Activated naive CD4-positive, alpha-beta T cell treated with anti-CD3 and anti-CD28 coated beads, Interleukin-2, amount 10 ng/mL, durations not matched to agents 7 days and 5 days (primary cell): ENCODE results near the gene TEDC2.
A peak's percentile ranks its signal among the peaks of the same experiment; 100 is the strongest.

Experiments used
- CTCF ChIA-PET: fragments of 350-600 bp; sonication (Branson Sonifier 250); formaldehyde crosslinking; loops from one replicate; lab custom pipeline; 2021; ENCODE audit warnings: antibody characterized with exemption; lab: Charles Lee
- DNase-seq: peaks from one replicate; pipeline ENCODE4 v3.0.0-alpha.2; 2020
- H3K27ac Mint-ChIP-seq: one replicate; pipeline ENCODE4 v1.8.0; 2021; ENCODE audit warnings: mild to moderate bottlenecking, moderate library complexity, mixed read lengths
- H3K27me3 Mint-ChIP-seq: one replicate; pipeline ENCODE4 v1.8.0; 2021; ENCODE audit warnings: mild to moderate bottlenecking, mixed read lengths
- H3K36me3 Mint-ChIP-seq: one replicate; pipeline ENCODE4 v1.8.0; 2021; ENCODE audit warnings: mixed read lengths
- H3K4me1 Mint-ChIP-seq: one replicate; pipeline ENCODE4 v1.8.0; 2021; ENCODE audit warnings: mixed read lengths
- H3K4me3 Mint-ChIP-seq: one replicate; pipeline ENCODE4 v1.8.0; 2021; ENCODE audit warnings: mild to moderate bottlenecking, moderate library complexity, mixed read lengths
- H3K9me3 Mint-ChIP-seq: one replicate; pipeline ENCODE4 v1.8.0; 2021; ENCODE audit warnings: mixed read lengths

TEDC2 gene, protein sequence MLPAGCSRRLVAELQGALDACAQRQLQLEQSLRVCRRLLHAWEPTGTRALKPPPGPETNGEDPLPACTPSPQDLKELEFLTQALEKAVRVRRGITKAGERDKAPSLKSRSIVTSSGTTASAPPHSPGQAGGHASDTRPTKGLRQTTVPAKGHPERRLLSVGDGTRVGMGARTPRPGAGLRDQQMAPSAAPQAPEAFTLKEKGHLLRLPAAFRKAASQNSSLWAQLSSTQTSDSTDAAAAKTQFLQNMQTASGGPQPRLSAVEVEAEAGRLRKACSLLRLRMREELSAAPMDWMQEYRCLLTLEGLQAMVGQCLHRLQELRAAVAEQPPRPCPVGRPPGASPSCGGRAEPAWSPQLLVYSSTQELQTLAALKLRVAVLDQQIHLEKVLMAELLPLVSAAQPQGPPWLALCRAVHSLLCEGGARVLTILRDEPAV

DNA sequence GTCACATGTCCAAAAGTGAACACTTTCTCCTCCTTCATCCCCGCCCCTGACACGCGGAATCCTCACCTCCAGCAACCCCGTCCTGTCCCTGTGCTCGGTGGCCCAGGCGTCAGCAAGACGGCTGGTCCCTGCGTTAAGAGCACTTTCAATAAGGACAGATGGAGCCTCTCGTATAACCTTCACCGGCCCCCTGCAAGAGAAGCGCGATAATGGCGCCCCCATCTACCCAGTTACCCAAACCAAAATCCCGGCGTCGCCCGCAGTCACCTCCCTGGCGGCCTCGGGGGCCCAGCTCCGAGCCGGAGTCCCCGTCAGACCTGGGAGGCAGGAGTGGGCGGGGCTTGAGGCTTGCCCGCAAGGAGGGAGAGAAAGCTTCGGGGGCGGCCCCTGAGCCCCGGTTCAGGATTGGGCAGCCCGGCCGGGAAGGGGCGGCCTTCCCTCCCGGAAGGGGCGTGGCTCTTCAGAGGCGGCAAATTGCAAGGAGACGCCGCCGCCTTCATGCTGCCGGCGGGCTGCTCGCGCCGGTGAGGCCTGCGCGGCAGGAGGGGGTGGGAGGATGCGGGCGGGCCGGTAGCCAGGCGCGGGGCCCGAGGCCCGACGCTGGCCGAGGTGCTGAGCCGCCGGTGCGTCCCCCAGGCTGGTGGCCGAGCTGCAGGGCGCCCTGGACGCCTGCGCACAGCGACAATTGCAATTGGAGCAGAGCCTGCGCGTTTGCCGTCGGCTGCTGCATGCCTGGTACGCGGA lies at the start of gene TEDC2:
TEDC2 (plus strand) TSS at position 463 of the 744 bp plus-strand sequence; CDS start at position 499, 36 bp downstream.
- Mint-ChIP-seq H3K4me1 (peaks cover 18% of the 10 kb centered on the region), H3K9me3 (no peaks in the 10 kb centered on the region), H3K27me3 (no peaks in the 10 kb centered on the region), H3K36me3 (peaks cover 26% of the 10 kb centered on the region), H3K27ac (peak within 1 kb of the TSS; percentile 88), H3K4me3 (peak within 1 kb of the TSS; percentile 73)
- DNase-seq = peak; percentile 99
- CTCF ChIA-PET = interaction anchor here (0.9 to 1.1 kb wide), 2 partner anchors 9 to 16 kb away, joined by 3 to 4 read pairs; no protein-coding TSS in a partner anchor

DNA sequence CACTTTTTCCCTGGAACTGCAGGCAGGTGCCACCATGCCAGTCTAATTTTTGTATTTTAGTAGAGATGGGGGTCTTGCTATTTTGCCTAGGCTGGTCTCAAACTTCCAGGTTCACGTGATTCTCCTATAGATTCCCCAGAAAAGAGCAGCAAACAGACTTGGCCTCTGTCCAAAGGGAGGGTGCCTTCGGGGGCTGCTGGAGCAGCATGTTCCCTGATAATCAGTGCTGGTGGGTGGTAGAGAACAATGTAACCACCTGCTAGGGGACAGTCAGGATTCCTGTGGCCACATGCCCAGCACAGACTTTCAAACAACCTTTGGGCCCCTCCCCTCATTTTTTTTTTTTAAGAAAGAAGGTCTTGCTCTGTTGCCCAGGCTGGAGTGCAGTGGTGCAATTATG lies 44.8 kb upstream of the TEDC2 start:
- Mint-ChIP-seq H3K27me3 (peaks cover 48% of the 10 kb centered on the region), H3K9me3 (no peaks in the 10 kb centered on the region)
- no peak for DNase-seq

DNA sequence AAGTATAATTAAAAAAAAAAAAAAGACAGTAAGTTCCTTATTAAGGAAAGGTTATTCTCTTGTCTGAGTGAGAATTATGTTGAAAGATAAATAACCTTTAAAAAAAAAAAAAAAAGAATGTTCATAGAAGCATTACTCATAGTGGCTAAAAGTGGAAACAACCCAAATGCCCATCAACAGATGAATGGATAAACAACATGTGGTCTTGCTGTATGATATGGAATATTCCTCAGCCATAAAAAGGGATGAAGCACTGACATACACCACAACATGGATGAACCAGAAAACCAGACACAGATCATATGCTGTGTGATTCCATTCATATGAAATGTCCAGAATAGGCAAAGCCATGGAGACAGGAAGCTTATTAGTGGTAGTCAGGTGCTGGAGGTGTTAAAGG lies 39.9 kb upstream of the TEDC2 start:
- Mint-ChIP-seq H3K36me3 (no peaks in the 10 kb centered on the region), H3K27ac (no peak overlapping the region), H3K4me3 (no peak overlapping the region), H3K4me1 (peaks cover 20% of the 10 kb centered on the region), H3K27me3 (peaks cover 34% of the 10 kb centered on the region), H3K9me3 (no peaks in the 10 kb centered on the region)
- CTCF ChIA-PET = interaction anchor here (0.6 kb wide), 1 partner anchor 9 kb away, joined by 3 read pairs; no protein-coding TSS in a partner anchor
- DNase-seq = no peak

More for the DNA sequence above, 44.8 kb upstream of the TEDC2 start:
- CTCF ChIA-PET = no interaction called here
- Mint-ChIP-seq H3K36me3 (no peaks in the 10 kb centered on the region), H3K4me3 (no peak overlapping the region), H3K27ac (no peak overlapping the region), H3K4me1 (no peaks in the 10 kb centered on the region)

DNA sequence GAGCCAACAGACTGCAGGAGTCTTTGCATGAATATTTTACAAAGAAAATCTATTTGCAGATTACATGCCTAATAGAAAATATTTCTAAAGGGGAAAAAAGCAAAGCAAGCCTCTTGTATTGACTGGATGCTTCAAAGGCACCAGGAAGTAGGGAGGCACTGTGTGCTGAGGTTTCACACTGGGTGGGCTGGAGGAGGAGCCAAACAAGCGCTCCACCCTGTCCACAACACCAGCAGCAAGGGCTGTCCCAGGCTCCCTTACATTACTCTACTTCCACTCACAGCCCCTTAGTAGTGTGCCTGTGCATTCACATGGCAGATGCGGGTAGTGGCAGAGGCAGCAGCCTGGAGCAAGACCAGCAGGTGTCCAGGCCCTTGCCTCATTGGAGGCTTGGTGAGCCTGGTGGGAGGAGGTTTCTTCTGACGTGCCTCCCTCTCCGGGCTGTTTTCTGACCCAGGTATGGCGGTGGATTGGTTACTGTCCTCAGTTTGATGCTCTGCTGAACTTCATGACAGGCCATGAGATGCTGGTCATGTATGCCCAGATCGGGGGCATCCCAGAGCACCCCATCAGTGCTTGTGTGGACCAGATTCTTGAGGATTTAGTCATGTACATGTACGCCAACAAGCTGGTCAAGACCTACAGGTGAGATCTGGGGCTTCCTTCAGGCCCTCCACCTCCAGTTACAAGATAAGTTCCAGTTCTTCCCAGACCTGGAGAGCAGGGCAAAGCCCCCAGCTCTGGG lies 37.6 kb upstream of the TEDC2 start:
- DNase-seq = peak; percentile 30
- CTCF ChIA-PET = interaction anchor here (0.5 to 1.6 kb wide), 5 partner anchors 8 to 79 kb away, joined by 3 to 5 read pairs (median 3); no protein-coding TSS in a partner anchor
- peaks cover 28% of the 10 kb centered on the region for H3K27me3 Mint-ChIP-seq
- H3K4me3 Mint-ChIP-seq = no peak overlapping the region
- H3K36me3 Mint-ChIP-seq = no peaks in the 10 kb centered on the region
- no peaks in the 10 kb centered on the region for H3K9me3 Mint-ChIP-seq
- H3K4me1 Mint-ChIP-seq = peaks cover 22% of the 10 kb centered on the region
- no peak overlapping the region for H3K27ac Mint-ChIP-seq

DNA sequence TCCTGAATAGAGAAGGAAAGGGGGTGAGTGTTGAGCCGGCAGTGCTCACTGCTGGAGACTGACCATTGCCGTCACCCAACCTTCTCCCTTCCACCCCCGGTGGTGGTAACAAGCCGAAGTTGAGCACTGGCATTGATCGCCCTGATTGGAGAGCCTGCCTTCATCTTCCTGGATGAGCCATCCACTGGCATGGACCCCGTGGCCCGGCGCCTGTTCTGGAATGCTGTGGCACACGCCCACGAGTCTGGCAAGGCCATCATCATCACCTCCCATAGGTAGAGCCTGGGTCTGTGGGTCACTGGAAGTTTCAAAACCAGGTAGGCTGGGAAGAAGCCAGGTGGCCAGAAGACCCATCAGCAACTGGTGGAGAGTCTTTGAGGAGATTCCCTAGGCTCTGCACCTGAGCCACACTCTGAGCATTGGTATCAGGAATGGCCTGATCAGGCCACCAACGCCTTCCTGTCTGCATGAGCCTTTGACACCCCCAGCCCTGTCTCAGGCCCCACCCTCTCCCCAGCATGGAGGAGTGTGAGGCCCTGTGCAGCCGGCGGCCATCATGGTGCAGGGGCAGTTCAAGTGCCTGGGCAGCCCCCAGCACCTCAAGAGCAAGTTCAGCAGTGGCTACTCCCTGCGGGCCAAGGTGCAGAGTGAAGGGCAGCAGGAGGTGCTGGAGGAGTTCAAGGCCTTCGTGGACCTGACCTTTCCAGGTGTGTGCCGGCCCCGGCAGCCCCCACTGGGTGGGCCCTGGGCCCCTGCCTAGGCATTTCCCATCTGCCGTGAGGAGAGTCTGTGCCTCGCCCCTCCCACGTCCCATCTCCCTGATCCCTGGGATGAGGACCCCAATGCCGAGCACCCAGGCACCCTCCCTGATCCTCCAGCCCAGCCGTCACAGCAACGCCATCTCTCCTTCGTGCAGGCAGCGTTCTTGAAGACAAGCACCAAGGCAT lies 35.6 kb upstream of the TEDC2 start:
- DNase-seq = no peak
- Mint-ChIP-seq H3K4me3 (no peak overlapping the region), H3K4me1 (peaks cover 37% of the 10 kb centered on the region), H3K27ac (no peak overlapping the region), H3K27me3 (peaks cover 27% of the 10 kb centered on the region), H3K9me3 (no peaks in the 10 kb centered on the region), H3K36me3 (no peaks in the 10 kb centered on the region)
- CTCF ChIA-PET = interaction anchor here (1.6 kb wide), 2 partner anchors 12 to 77 kb away, joined by 3 to 5 read pairs; no protein-coding TSS in a partner anchor

DNA sequence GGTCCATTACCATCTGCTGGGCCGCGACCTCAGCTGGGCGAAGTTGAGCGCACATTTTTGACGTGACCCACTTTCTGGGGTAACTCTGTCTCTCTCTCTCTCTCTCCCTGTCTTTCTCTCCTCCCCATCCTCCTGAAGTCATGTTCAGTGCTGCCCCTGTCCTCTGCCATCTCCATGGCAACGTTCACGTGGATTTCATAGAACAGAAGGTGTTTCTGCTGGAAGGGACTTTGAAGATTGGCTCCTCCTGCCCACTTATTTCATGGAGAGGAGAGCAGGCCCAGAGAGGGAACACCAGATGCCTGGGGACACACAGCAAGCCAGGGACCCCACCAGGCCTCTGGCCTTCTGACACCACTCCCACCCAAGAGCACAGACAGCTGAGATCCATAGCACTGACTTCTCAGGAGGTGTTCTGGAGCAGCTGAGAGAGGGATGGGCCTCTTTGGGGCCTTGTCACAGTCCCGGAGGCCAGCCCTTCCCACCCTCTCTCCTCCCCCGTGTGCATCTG lies 34.8 kb upstream of the TEDC2 start:
- DNase-seq = no peak
- peaks cover 2% of the 10 kb centered on the region for H3K36me3 Mint-ChIP-seq
- H3K27me3 Mint-ChIP-seq = peaks cover 27% of the 10 kb centered on the region
- no peak overlapping the region for H3K27ac Mint-ChIP-seq
- H3K4me1 Mint-ChIP-seq = peaks cover 40% of the 10 kb centered on the region
- H3K4me3 Mint-ChIP-seq = no peak overlapping the region
- H3K9me3 Mint-ChIP-seq = no peaks in the 10 kb centered on the region
- CTCF ChIA-PET = no interaction called here

DNA sequence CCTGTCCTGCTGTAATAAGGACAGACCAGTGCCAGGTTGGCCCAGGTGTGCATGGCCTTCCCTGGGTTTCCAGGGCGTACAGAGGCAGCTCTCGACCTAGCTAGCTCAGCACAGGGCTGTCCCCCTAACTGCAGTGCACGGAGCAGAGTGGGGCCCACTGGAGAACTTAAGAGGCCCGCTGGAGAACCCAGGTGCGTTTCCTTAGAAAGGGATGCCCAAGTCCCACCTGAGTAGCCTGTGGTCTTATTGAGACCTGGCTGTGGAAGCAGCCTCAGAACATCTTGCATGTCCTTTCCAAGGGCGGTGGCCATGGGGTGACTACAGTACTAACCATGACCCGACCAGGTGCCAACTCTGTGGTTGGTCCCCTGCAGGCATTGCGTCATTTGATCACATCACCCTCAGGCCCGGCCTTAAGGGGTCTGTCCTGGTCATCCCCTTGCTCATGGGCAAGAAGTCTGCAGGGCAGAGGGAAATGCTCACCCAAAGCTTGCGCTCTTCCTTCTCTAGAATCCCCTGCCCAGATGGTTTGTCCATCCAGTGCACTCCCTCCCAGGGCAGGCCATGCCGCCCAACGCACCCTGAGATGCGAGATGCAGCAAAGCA lies 34.0 kb upstream of the TEDC2 start:
- Mint-ChIP-seq H3K36me3 (peaks cover 10% of the 10 kb centered on the region), H3K9me3 (no peaks in the 10 kb centered on the region), H3K4me3 (no peak overlapping the region), H3K4me1 (peaks cover 48% of the 10 kb centered on the region), H3K27ac (no peak overlapping the region), H3K27me3 (peaks cover 23% of the 10 kb centered on the region)
- CTCF ChIA-PET = no interaction called here
- DNase-seq = no peak

DNA sequence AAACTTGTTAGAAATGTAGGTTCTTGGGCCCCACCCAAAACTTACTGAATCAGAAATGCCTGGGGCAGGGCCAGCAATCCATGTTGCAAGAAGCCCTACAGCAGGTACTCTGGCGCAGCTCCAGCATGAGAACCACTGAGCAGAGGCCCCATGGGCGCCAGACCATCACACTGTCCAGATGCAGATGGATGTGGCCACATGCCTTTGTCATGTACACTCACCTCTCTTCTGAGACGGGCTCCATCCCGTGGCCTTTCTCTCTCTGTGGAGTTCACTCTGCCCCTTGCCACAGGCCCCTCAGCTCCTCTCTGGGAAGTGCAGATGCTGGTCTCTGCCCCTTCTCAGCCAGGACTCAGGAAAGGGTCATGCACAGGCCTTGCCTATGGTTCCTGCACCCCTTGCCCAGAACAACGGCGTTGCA lies 33.0 kb upstream of the TEDC2 start:
- no peak overlapping the region for H3K27ac Mint-ChIP-seq
- no peaks in the 10 kb centered on the region for H3K9me3 Mint-ChIP-seq
- CTCF ChIA-PET = interaction anchor here (0.7 kb wide), 1 partner anchor 60 kb away, joined by 3 read pairs; no protein-coding TSS in a partner anchor
- no peak for DNase-seq
- H3K4me3 Mint-ChIP-seq = no peak overlapping the region
- H3K36me3 Mint-ChIP-seq = peaks cover 15% of the 10 kb centered on the region
- peaks cover 45% of the 10 kb centered on the region for H3K4me1 Mint-ChIP-seq
- H3K27me3 Mint-ChIP-seq = peaks cover 20% of the 10 kb centered on the region

DNA sequence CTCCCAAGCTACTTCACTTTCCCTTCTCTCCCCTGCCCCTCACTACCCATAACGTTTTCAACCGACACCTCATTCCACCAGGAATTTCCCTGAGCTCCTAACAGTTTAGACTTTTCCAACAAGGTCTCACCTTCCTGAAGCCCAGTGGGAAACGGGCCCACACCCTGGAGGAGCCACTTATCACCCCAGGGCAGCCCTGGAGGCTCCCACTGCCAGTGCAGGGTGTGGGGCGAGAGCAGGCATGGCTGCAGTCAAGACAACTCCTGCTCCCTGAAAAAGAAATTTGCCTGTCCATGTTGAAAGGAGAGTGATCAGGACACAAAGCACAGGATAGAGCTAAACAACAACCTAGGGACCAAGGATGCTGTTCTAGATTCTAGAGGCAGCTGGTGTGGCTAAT lies 32.4 kb upstream of the TEDC2 start:
- CTCF ChIA-PET = interaction anchor here (0.7 to 1.5 kb wide), 2 partner anchors 59 to 87 kb away, joined by 3 to 4 read pairs; partner anchors contain the start of gene ABCA3
- peaks cover 18% of the 10 kb centered on the region for H3K36me3 Mint-ChIP-seq
- no peak for DNase-seq
- peaks cover 42% of the 10 kb centered on the region for H3K4me1 Mint-ChIP-seq
- no peaks in the 10 kb centered on the region for H3K9me3 Mint-ChIP-seq
- H3K27ac Mint-ChIP-seq = peak overlapping the region; percentile 87
- H3K4me3 Mint-ChIP-seq = peak overlapping the region; percentile 88
- H3K27me3 Mint-ChIP-seq = peaks cover 20% of the 10 kb centered on the region

DNA sequence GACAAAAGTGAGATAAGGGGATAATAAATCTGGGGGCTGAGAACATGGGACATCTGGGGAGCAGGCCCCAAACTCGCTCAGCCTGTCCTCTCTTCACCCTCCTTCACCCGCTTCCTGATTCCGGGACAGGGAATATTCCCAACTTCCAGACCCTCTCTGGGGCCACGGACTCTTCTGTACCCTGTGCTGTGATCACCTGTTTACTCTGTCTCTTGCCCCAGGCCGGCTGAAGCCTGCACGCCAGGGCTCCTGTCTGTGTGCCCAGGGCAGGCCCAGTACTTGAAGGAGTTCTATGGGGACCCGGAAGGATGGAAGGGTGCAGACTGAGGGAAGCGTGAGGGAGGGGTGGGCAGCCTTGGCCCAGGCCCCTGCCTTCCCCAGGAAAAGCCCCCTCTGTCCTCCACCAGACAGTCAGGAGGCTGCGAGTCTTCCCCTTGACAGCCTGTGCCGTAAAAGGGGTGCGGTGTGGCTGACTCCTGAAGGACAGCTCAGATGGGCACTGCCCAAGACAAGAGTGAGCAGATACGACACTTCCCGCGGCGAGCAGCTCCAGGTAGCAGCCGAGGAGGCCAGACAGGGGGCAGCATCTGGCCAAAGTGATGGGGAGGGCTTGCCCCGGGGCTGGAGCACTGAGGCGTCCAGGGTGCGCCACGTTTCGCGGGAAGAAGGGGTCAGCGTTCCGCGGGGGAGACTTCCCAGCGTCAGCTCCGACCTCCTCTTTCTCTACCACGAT lies 31.7 kb upstream of the TEDC2 start:
- H3K36me3 Mint-ChIP-seq = peaks cover 22% of the 10 kb centered on the region

DNA sequence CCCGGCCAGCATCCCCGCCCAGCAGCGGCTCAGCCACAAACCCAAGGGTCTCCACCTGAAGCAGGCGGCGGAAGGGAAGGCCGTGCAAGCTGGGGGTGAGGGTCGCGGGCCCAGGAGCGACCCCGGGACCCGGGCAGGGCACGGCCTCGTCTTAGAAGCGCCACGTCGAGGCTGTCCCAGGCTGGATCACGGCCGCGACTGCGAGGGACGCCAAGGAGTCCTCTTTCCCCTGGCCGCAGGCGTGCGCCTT lies 31.2 kb upstream of the TEDC2 start:
- peaks cover 26% of the 10 kb centered on the region for H3K36me3 Mint-ChIP-seq
- CTCF ChIA-PET = interaction anchor here (0.6 to 2.0 kb wide), 4 partner anchors 9 to 89 kb away, joined by 3 to 10 read pairs (median 4); partner anchors contain the start of gene ABCA3
- no peak for DNase-seq
- H3K27me3 Mint-ChIP-seq = peaks cover 20% of the 10 kb centered on the region
- H3K27ac Mint-ChIP-seq = peak overlapping the region; percentile 80
- H3K9me3 Mint-ChIP-seq = no peaks in the 10 kb centered on the region
- H3K4me1 Mint-ChIP-seq = peaks cover 43% of the 10 kb centered on the region
- H3K4me3 Mint-ChIP-seq = peak overlapping the region; percentile 88

More for the DNA sequence above, 31.7 kb upstream of the TEDC2 start:
- H3K9me3 Mint-ChIP-seq = no peaks in the 10 kb centered on the region
- no peak for DNase-seq
- H3K4me1 Mint-ChIP-seq = peaks cover 42% of the 10 kb centered on the region
- H3K27me3 Mint-ChIP-seq = peaks cover 20% of the 10 kb centered on the region
- CTCF ChIA-PET = interaction anchor here (0.6 to 2.0 kb wide), 4 partner anchors 8 to 88 kb away, joined by 3 to 10 read pairs (median 4); partner anchors contain the start of gene ABCA3
- peak overlapping the region; percentile 88 for H3K4me3 Mint-ChIP-seq
- peak overlapping the region; percentile 87 for H3K27ac Mint-ChIP-seq
